Fibroblast of lung (primary cell): ENCODE results near the gene NCOA4.
"Not testable (repeated sequence)": the region's sequence is repeated elsewhere in the genome, so short reads cannot be mapped to it uniquely, and the experiment has no call there.

ENCODE experiments used
- CTCF ChIP-seq, 2 donors: IDR thresholded peaks in 1 of 2; conservative IDR thresholded peaks in 1 of 2; 1 replicate in 1 of 2; 2 replicates in 1 of 2; pipeline ENCODE4 v1.5.1; 2011 to 2012; ENCODE audit warnings: low read length in 2 of 2, control low read depth in 1 of 2, inconsistent platforms in 1 of 2, low read depth in 1 of 2, mild to moderate bottlenecking in 1 of 2
- EZH2 ChIP-seq: IDR thresholded peaks from 2 replicates; pipeline ENCODE4 v1.5.1; 2012; ENCODE audit warnings: low read length, control low read depth, mild to moderate bottlenecking; ENCODE audit errors: missing control alignments

GRCh38 chr10:45978554-45978953 is 51.9 kb downstream of the NCOA4 start:
- TF ChIP-seq CTCF (conservative IDR thresholded peaks at IDR 0.05 in 1 of 2, IDR thresholded peaks at IDR 0.05 in 1 of 2; ENCODE audit: low read depth in 1 of 2, low read length in 2 of 2); EZH2: not testable (repeated sequence)
